Caco-2 (cell line): ENCODE measurements around the gene NFATC1. TPM values are rescaled to one million over a fixed set of nuclear protein-coding genes. Genes with fewer than 3 reads are reported as not detected.

Experiments
- BruUV-seq: library from RNA; stranded (reverse); fragments of 400-500 nt; replicated peaks from 2 replicates; lab custom pipeline; 2021; lab: Mats Ljungman, UMichigan
- CTCF ChIA-PET: fragments of 300-600 bp; sonication (Branson Sonifier 250); formaldehyde crosslinking; loops from one replicate; lab custom pipeline; 2022; ENCODE audit warnings: antibody characterized with exemption; lab: Charles Lee
- POLR2A ChIA-PET: fragments of 300-600 bp; sonication (Branson Sonifier 250); formaldehyde crosslinking; loops from one replicate; lab custom pipeline; 2022; ENCODE audit warnings: antibody characterized with exemption; lab: Charles Lee
- DNase-seq, 2 experiments: peaks; one replicate each; pipeline versions ENCODE4 v3.0.0 to v3.0.0-alpha.2; 2020 to 2022
- H3K27me3 ChIP-seq: replicated peaks from 2 replicates; pipeline ENCODE4 v1.6.0; 2011; ENCODE audit warnings: low read length; ENCODE audit not compliant: control insufficient read depth, insufficient read depth
- H3K36me3 ChIP-seq: 2 replicates; pipeline ENCODE4 v1.5.1; 2011; ENCODE audit warnings: low read length; ENCODE audit not compliant: control insufficient read depth, insufficient read depth
- H3K4me1 ChIP-seq: fragments of 250-450 bp; sonication (Bioruptor Pico); 2 replicates; pipeline ENCODE4 v1.5.1; 2020; ENCODE audit warnings: mild to moderate bottlenecking
- H3K4me3 ChIP-seq: 2 replicates; pipeline ENCODE4 v1.5.1; 2011; ENCODE audit warnings: low read depth, mild to moderate bottlenecking, control low read depth, low read length
- H3K9me3 ChIP-seq: fragments of 250-450 bp; sonication (Bioruptor Pico); 2 replicates; pipeline ENCODE4 v1.5.1; 2020; ENCODE audit warnings: mild to moderate bottlenecking, moderate library complexity
- H3K27ac Mint-ChIP-seq: one replicate; pipeline ENCODE4 v1.8.0; 2022; ENCODE audit warnings: mixed read lengths; ENCODE audit not compliant: unreplicated experiment
- H3K27me3 Mint-ChIP-seq: one replicate; pipeline ENCODE4 v1.8.0; 2022; ENCODE audit warnings: mixed read lengths; ENCODE audit not compliant: insufficient read depth, unreplicated experiment
- H3K36me3 Mint-ChIP-seq: one replicate; pipeline ENCODE4 v1.8.0; 2022; ENCODE audit warnings: mild to moderate bottlenecking, mixed read lengths; ENCODE audit not compliant: insufficient read depth, unreplicated experiment
- H3K4me1 Mint-ChIP-seq: one replicate; pipeline ENCODE4 v1.8.0; 2022; ENCODE audit warnings: low read depth, mixed read lengths; ENCODE audit not compliant: unreplicated experiment
- H3K4me3 Mint-ChIP-seq: one replicate; pipeline ENCODE4 v1.8.0; 2022; ENCODE audit warnings: mild to moderate bottlenecking, moderate library complexity, mixed read lengths; ENCODE audit not compliant: unreplicated experiment
- H3K9me3 Mint-ChIP-seq: one replicate; pipeline ENCODE4 v1.8.0; 2022; ENCODE audit warnings: mixed read lengths; ENCODE audit not compliant: unreplicated experiment
- CTCF ChIP-seq, 2 experiments: fragments of 200-600 bp in 1 of 2; IDR thresholded peaks; 1 replicate in 1 of 2; 2 replicates in 1 of 2; pipeline versions ENCODE4 v1.5.1 to v1.8.0; 2011 to 2022; ENCODE audit warnings: antibody characterized with exemption in 1 of 2, control low read depth in 1 of 2, inconsistent platforms in 1 of 2, low read depth in 1 of 2, low read length in 1 of 2, mild to moderate bottlenecking in 1 of 2, moderate library complexity in 1 of 2; ENCODE audit not compliant: insufficient read depth in 1 of 2, severe bottlenecking in 1 of 2, unreplicated experiment in 1 of 2
- intact Hi-C: fragments of 100-400 bp; cut with micrococcal nuclease; formaldehyde crosslinking; loops from one replicate; pipeline ENCODE4 v1.10.0; 2022; ENCODE audit not compliant: unreplicated experiment
- total RNA-seq: library from RNA; stranded (reverse); gene quantifications from 2 replicates; pipeline ENCODE4 v1.2.3, GENCODE V29; 2022

The NFATC1 gene
- total RNA-seq, 1 experiment from 2014 or later, result 0.66 TPM

DNA sequence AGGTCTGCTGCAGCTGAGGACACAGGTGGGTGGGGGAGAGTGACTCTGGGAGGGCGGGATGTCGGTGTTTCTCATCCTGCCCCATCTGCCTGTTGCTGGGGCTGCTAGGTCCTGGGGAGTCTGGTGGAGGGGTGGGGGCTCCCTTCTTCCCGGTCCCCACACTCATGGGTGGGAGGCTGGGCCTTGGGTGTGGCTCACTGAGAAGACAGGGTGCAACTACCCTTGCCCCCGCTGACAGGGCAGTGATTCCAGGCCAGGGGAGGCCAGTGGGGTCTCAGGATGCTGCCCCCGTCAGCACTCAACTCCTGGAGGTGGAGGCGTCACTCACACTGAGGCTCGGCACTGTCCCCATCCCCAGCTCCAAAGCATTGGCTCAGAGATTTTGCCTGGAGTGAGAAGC is 7.7 kb upstream of the NFATC1 start:
- Mint-ChIP-seq H3K27me3 (peaks cover 21% of the 10 kb centered on the region), H3K4me3 (no peak overlapping the region), H3K27ac (no peak overlapping the region), H3K9me3 (no peaks in the 10 kb centered on the region), H3K36me3 (no peaks in the 10 kb centered on the region), H3K4me1 (peaks cover 5% of the 10 kb centered on the region)
- ChIA-PET POLR2A (no interaction called here), CTCF (no interaction called here)
- H3K4me1 ChIP-seq, result no peaks in the 10 kb centered on the region
- H3K27me3 ChIP-seq, result no peaks in the 10 kb centered on the region
- no peak for DNase-seq
- H3K4me3 ChIP-seq, result no peak overlapping the region
- H3K9me3 ChIP-seq, result no peaks in the 10 kb centered on the region
- H3K36me3 ChIP-seq, result no peaks in the 10 kb centered on the region
- TF ChIP-seq CTCF (IDR thresholded peaks at IDR 0.05; ENCODE audit: insufficient read depth in 1 of 2, low read depth in 1 of 2, low read length in 1 of 2, severe bottlenecking in 1 of 2, unreplicated experiment in 1 of 2), result no peak
- intact Hi-C loops, result no loop called here
- BruUV-seq, result no TSS peak

DNA sequence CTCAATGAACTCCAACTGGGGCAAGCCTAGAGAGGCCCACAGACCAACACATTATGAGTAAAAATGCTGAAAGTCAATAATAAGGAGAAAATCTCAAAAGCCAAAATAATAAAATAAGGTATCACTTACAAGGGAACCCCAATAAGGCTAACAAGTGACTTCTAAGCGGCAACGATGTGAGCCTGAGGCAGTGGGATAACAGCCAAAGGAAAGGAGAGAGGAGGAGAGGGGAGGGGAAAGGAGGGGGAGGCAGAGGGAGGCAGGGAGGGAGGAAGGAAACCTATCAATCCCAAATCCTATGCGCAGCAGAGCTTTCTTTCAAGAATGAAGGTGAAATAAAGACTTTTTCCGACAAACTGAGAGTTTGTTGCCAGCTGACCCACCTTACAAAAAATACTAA is 6.0 kb upstream of the NFATC1 start:
- no peaks in the 10 kb centered on the region for H3K4me1 Mint-ChIP-seq

DNA sequence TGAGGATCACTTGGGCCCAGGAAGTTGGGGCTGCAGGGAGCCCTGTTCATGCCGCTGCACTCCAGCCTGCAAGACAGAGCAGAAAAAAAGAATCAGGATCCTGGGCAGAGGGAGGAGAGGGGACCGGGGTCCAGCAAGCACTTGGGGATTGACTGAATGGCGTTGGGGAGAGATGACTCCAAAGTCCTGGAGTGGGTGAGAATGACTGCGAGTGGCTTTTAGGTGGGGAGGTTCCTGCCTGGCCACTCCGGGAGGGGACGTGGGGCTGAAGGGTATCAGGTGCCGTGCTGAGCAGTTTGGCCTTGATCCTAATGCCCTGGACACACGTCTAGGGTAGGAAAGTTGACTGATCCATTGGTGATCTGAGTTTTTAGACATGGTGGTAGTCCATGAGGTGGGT is 3.5 kb upstream of the NFATC1 start:
- no peaks in the 10 kb centered on the region for H3K27me3 ChIP-seq
- Mint-ChIP-seq H3K36me3 (no peaks in the 10 kb centered on the region), H3K27me3 (peaks cover 20% of the 10 kb centered on the region)

More for the DNA sequence above, 6.0 kb upstream of the NFATC1 start:
- Histone ChIP-seq H3K4me1 (no peaks in the 10 kb centered on the region), H3K4me3 (no peak overlapping the region), H3K9me3 (no peaks in the 10 kb centered on the region), H3K36me3 (no peaks in the 10 kb centered on the region), H3K27me3 (no peaks in the 10 kb centered on the region)
- ChIA-PET CTCF (no interaction called here), POLR2A (no interaction called here)
- intact Hi-C loops, result no loop called here
- H3K36me3 Mint-ChIP-seq, result no peaks in the 10 kb centered on the region
- H3K4me3 Mint-ChIP-seq, result no peak overlapping the region
- peaks cover 20% of the 10 kb centered on the region for H3K27me3 Mint-ChIP-seq
- no peak overlapping the region for H3K27ac Mint-ChIP-seq
- no peaks in the 10 kb centered on the region for H3K9me3 Mint-ChIP-seq
- no TSS peak for BruUV-seq
- no peak for TF ChIP-seq CTCF (IDR thresholded peaks at IDR 0.05; ENCODE audit: insufficient read depth in 1 of 2, low read depth in 1 of 2, low read length in 1 of 2, severe bottlenecking in 1 of 2, unreplicated experiment in 1 of 2)
- DNase-seq, result no peak

More for the DNA sequence above, 3.5 kb upstream of the NFATC1 start:
- no peak for TF ChIP-seq CTCF (IDR thresholded peaks at IDR 0.05; ENCODE audit: insufficient read depth in 1 of 2, low read depth in 1 of 2, low read length in 1 of 2, severe bottlenecking in 1 of 2, unreplicated experiment in 1 of 2)
- DNase-seq, result no peak
- Histone ChIP-seq H3K4me1 (no peaks in the 10 kb centered on the region), H3K36me3 (no peaks in the 10 kb centered on the region), H3K4me3 (no peak overlapping the region), H3K9me3 (no peaks in the 10 kb centered on the region)
- BruUV-seq, result no TSS peak
- intact Hi-C loops, result no loop called here
- ChIA-PET CTCF (no interaction called here), POLR2A (no interaction called here)
- H3K9me3 Mint-ChIP-seq, result no peaks in the 10 kb centered on the region
- no peak overlapping the region for H3K27ac Mint-ChIP-seq
- no peaks in the 10 kb centered on the region for H3K4me1 Mint-ChIP-seq
- H3K4me3 Mint-ChIP-seq, result no peak overlapping the region
